ENCODE measurements around the gene MOGAT2. TPM values are rescaled to one million over a fixed set of nuclear protein-coding genes. Genes with fewer than 3 reads are reported as not detected.

Gene MOGAT2
- total and polyA plus RNA-seq, 9 donors: 0.10 to 9.2 (median 2.0) TPM; not detected in 6

- Histone ChIP-seq H3K4me3 (ENCODE audit: low read length) (peak within 1 kb of the TSS; percentile 37), H3K9me3 (replicated peaks; ENCODE audit: control insufficient read depth, low read depth, low read length) (no peaks in the 10 kb centered on the region), H3K27ac (ENCODE audit: low read length) (no peak within 1 kb of the TSS), H3K27me3 (ENCODE audit: control insufficient read depth, insufficient read depth, low read length) (peaks cover 46% of the 10 kb centered on the region), H3K36me3 (ENCODE audit: control insufficient read depth, insufficient read depth, low read length) (no peaks in the 10 kb centered on the region), H3K4me1 (ENCODE audit: control insufficient read depth, insufficient read depth, low read length) (peaks cover 17% of the 10 kb centered on the region)
- 1% methylated on average over 63 of the region's 66 CpGs for WGBS (ENCODE audit: insufficient coverage)
- DNase-seq: peak; percentile 77
Measured at GRCh38 chr11:75768112-75768908, 50.7 kb downstream of the MOGAT2 start, which contains the start of gene DGAT2. TSS of gene DGAT2 (plus strand) at chr11:75768778. CDS start at chr11:75768992, 214 bp downstream.

GRCh38 chr11:75768909-75769771 lies 51.5 kb downstream of the MOGAT2 start:
- Histone ChIP-seq H3K4me3 (ENCODE audit: low read length) (peak overlapping the region; percentile 13), H3K27me3 (ENCODE audit: control insufficient read depth, insufficient read depth, low read length) (peaks cover 46% of the 10 kb centered on the region), H3K9me3 (replicated peaks; ENCODE audit: control insufficient read depth, low read depth, low read length) (no peaks in the 10 kb centered on the region), H3K27ac (ENCODE audit: low read length) (no peak overlapping the region), H3K4me1 (ENCODE audit: control insufficient read depth, insufficient read depth, low read length) (peaks cover 17% of the 10 kb centered on the region), H3K36me3 (ENCODE audit: control insufficient read depth, insufficient read depth, low read length) (no peaks in the 10 kb centered on the region)
- no peak for DNase-seq
- WGBS (ENCODE audit: insufficient coverage): 4% methylated on average over 26 of the region's 46 CpGs

GRCh38 chr11:75770102-75770501 lies 52.5 kb downstream of the MOGAT2 start:
- H3K9me3 ChIP-seq (replicated peaks; ENCODE audit: control insufficient read depth, low read depth, low read length): no peaks in the 10 kb centered on the region
- no peak for DNase-seq
- peaks cover 46% of the 10 kb centered on the region for H3K27me3 ChIP-seq (ENCODE audit: control insufficient read depth, insufficient read depth, low read length)
- peaks cover 17% of the 10 kb centered on the region for H3K4me1 ChIP-seq (ENCODE audit: control insufficient read depth, insufficient read depth, low read length)
- H3K4me3 ChIP-seq (ENCODE audit: low read length): no peak overlapping the region
- no peak overlapping the region for H3K27ac ChIP-seq (ENCODE audit: low read length)
- 83% methylated on average over 1 of the region's 5 CpGs for WGBS (ENCODE audit: insufficient coverage)
- no peaks in the 10 kb centered on the region for H3K36me3 ChIP-seq (ENCODE audit: control insufficient read depth, insufficient read depth, low read length)

- no peaks in the 10 kb centered on the region for H3K9me3 ChIP-seq (replicated peaks; ENCODE audit: control insufficient read depth, low read depth, low read length)
- H3K4me3 ChIP-seq (ENCODE audit: low read length): no peak overlapping the region
- no peaks in the 10 kb centered on the region for H3K36me3 ChIP-seq (ENCODE audit: control insufficient read depth, insufficient read depth, low read length)
- whole genome bisulfite sequencing (ENCODE audit: insufficient coverage): 76% methylated on average over 4 of the region's 6 CpGs
- peaks cover 15% of the 10 kb centered on the region for H3K4me1 ChIP-seq (ENCODE audit: control insufficient read depth, insufficient read depth, low read length)
- H3K27me3 ChIP-seq (ENCODE audit: control insufficient read depth, insufficient read depth, low read length): peaks cover 43% of the 10 kb centered on the region
- no peak overlapping the region for H3K27ac ChIP-seq (ENCODE audit: low read length)
- DNase-seq: no peak
Measured at GRCh38 chr11:75771646-75772410, 54.2 kb downstream of the MOGAT2 start.

- Histone ChIP-seq H3K27me3 (ENCODE audit: control insufficient read depth, insufficient read depth, low read length) (peaks cover 24% of the 10 kb centered on the region), H3K27ac (ENCODE audit: low read length) (no peak overlapping the region), H3K9me3 (replicated peaks; ENCODE audit: control insufficient read depth, low read depth, low read length) (no peaks in the 10 kb centered on the region), H3K4me3 (ENCODE audit: low read length) (no peak overlapping the region), H3K4me1 (ENCODE audit: control insufficient read depth, insufficient read depth, low read length) (peaks cover 6% of the 10 kb centered on the region), H3K36me3 (ENCODE audit: control insufficient read depth, insufficient read depth, low read length) (no peaks in the 10 kb centered on the region)
- 59% methylated on average over 3 of the region's 5 CpGs for WGBS (ENCODE audit: insufficient coverage)
- peak; percentile 20 for DNase-seq
Measured at GRCh38 chr11:75773595-75774353, 56.1 kb downstream of the MOGAT2 start.

- Histone ChIP-seq H3K4me1 (ENCODE audit: control insufficient read depth, insufficient read depth, low read length) (no peaks in the 10 kb centered on the region), H3K9me3 (replicated peaks; ENCODE audit: control insufficient read depth, low read depth, low read length) (no peaks in the 10 kb centered on the region), H3K4me3 (ENCODE audit: low read length) (no peak overlapping the region), H3K27ac (ENCODE audit: low read length) (no peak overlapping the region), H3K36me3 (ENCODE audit: control insufficient read depth, insufficient read depth, low read length) (no peaks in the 10 kb centered on the region), H3K27me3 (ENCODE audit: control insufficient read depth, insufficient read depth, low read length) (peaks cover 14% of the 10 kb centered on the region)
- 29% methylated on average over 1 of the region's 3 CpGs for WGBS (ENCODE audit: insufficient coverage)
- no peak for DNase-seq
Measured at GRCh38 chr11:75775056-75775455, 57.4 kb downstream of the MOGAT2 start.

GRCh38 chr11:75776546-75776945 lies 58.9 kb downstream of the MOGAT2 start:
- Histone ChIP-seq H3K36me3 (ENCODE audit: control insufficient read depth, insufficient read depth, low read length) (no peaks in the 10 kb centered on the region), H3K4me3 (ENCODE audit: low read length) (no peak overlapping the region), H3K27me3 (ENCODE audit: control insufficient read depth, insufficient read depth, low read length) (peaks cover 2% of the 10 kb centered on the region), H3K4me1 (ENCODE audit: control insufficient read depth, insufficient read depth, low read length) (no peaks in the 10 kb centered on the region), H3K9me3 (replicated peaks; ENCODE audit: control insufficient read depth, low read depth, low read length) (no peaks in the 10 kb centered on the region), H3K27ac (ENCODE audit: low read length) (no peak overlapping the region)
- DNase-seq: no peak
- 80% methylated on average over 4 of the region's 4 CpGs for WGBS (ENCODE audit: insufficient coverage)

- Histone ChIP-seq H3K4me3 (ENCODE audit: low read length) (no peak overlapping the region), H3K9me3 (replicated peaks; ENCODE audit: control insufficient read depth, low read depth, low read length) (no peaks in the 10 kb centered on the region), H3K27ac (ENCODE audit: low read length) (no peak overlapping the region), H3K27me3 (ENCODE audit: control insufficient read depth, insufficient read depth, low read length) (no peaks in the 10 kb centered on the region), H3K36me3 (ENCODE audit: control insufficient read depth, insufficient read depth, low read length) (no peaks in the 10 kb centered on the region), H3K4me1 (ENCODE audit: control insufficient read depth, insufficient read depth, low read length) (no peaks in the 10 kb centered on the region)
- DNase-seq: no peak
- 86% methylated on average over 13 of the region's 13 CpGs for WGBS (ENCODE audit: insufficient coverage)
Measured at GRCh38 chr11:75777461-75778110, 59.9 kb downstream of the MOGAT2 start.

GRCh38 chr11:75778962-75779361 lies 61.3 kb downstream of the MOGAT2 start:
- no peak for DNase-seq
- Histone ChIP-seq H3K9me3 (replicated peaks; ENCODE audit: control insufficient read depth, low read depth, low read length) (no peaks in the 10 kb centered on the region), H3K27me3 (ENCODE audit: control insufficient read depth, insufficient read depth, low read length) (no peaks in the 10 kb centered on the region), H3K36me3 (ENCODE audit: control insufficient read depth, insufficient read depth, low read length) (no peaks in the 10 kb centered on the region), H3K27ac (ENCODE audit: low read length) (no peak overlapping the region), H3K4me1 (ENCODE audit: control insufficient read depth, insufficient read depth, low read length) (no peaks in the 10 kb centered on the region), H3K4me3 (ENCODE audit: low read length) (no peak overlapping the region)
- WGBS (ENCODE audit: insufficient coverage): 90% methylated on average over 2 of the region's 5 CpGs

Data from muscle of leg (tissue), 11 donors.